ENCODE results near the gene DBN1. TPM values are rescaled to one million over a fixed set of nuclear protein-coding genes. Genes with fewer than 3 reads are reported as not detected.
A peak's percentile ranks its signal among the peaks of the same experiment; 100 is the strongest.

The DBN1 gene
- polyA plus RNA-seq, 2 of the 4 experiments (the other 2 are of a cell fraction), result 47.7 to 107 TPM

DNA sequence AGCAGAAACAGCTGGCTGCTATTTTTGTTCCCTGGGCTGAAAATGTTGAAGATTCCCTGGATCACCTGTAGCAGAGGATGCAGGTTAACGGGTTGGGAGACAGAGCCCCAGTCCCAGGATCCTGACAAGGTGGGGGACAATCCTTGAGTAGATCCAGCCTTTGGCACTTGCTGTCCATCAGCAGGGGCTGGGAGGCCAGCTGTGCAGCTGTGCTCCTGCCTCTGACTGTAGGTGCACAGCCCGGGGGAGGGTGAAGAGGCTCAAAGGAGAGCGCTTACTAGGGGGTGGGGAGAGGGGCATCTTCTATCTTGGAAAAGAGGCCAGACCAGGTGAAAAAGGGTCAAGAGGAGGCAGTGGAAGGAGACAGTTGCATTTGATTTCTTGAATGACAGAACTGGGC is 46.8 kb upstream of the DBN1 start (continued):
- TF ChIP-seq CHD2 (IDR thresholded peaks at IDR 0.05; ENCODE audit: low read length, partially characterized antibody), result no peak
- TF ChIP-seq HOXB13 (CRISPR knock-in tag; IDR thresholded peaks at IDR 0.05; ENCODE audit: low read depth), result no peak
- TF ChIP-seq EP300 (IDR thresholded peaks at IDR 0.05), result no peak
- no peak for TF ChIP-seq ESRRA (IDR thresholded peaks at IDR 0.05; ENCODE audit: borderline replicate concordance, low read length)
- TF ChIP-seq PHF8 (IDR thresholded peaks at IDR 0.05; ENCODE audit: borderline replicate concordance, low read depth), result no peak
- no peak for TF ChIP-seq NFE2L2 (conservative IDR thresholded peaks at IDR 0.05; ENCODE audit: low read length)
- TF ChIP-seq, protein P1, sequence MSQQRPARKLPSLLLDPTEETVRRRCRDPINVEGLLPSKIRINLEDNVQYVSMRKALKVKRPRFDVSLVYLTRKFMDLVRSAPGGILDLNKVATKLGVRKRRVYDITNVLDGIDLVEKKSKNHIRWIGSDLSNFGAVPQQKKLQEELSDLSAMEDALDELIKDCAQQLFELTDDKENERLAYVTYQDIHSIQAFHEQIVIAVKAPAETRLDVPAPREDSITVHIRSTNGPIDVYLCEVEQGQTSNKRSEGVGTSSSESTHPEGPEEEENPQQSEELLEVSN (IDR thresholded peaks at IDR 0.05; ENCODE audit: borderline replicate concordance, low read depth), result no peak
- TF ChIP-seq KDM1A (IDR thresholded peaks at IDR 0.05; ENCODE audit: low read depth), result no peak

DNA sequence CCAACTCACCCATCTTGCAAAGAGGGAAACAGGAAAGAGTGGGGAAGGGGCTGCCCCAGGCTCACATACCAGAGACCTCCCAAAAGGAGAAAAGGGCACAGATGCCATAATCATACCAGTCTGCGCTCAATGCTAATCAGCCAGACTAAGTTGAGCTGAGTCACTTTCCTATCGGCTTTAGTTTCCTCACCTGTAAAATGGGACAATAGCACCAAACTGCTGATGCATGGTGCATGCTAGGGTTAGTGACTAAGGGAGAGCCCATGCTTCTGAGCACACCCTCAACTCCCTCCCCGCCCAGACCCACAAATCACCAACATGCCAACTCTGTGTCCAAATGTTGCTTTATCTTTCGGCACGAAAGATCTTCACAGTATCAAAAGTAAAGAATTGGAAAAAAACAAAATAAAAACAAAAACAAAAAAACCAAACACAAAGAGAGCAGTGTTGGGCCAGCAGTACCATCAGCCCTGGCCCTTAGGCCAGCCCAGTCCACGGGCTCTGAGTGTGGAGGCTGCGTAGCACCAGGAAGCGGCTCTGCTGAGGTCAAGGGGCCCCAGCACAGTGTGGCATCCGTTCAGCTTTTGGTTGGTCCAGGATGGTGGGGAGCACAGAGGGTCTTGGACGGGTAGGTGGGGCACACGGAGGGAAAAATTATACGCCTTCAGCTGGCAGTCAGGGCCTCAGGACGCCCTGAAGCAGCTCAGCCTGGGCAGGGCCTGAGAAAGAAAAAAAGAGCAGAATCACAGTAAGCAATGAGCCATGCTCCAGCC is 46.2 kb upstream of the DBN1 start:
- FAIRE-seq, result no peak
- ChIA-PET CTCF (interaction anchor here (1.1 kb wide), 1 partner anchor 29 kb away, joined by 3 read pairs; no protein-coding TSS in a partner anchor), POLR2A (no interaction called here)
- H3K9me3 ChIP-seq, result no peaks in the 10 kb centered on the region
- TF ChIP-seq ZSCAN20 (CRISPR knock-in tag; IDR thresholded peaks at IDR 0.05), result no peak
- TF ChIP-seq CHD4 (IDR thresholded peaks at IDR 0.05; ENCODE audit: borderline replicate concordance), result no peak
- no peak for TF ChIP-seq MAFK (IDR thresholded peaks at IDR 0.05; ENCODE audit: partially characterized antibody)
- no peak for TF ChIP-seq EP300 (IDR thresholded peaks at IDR 0.05)
- TF ChIP-seq GATA3 (IDR thresholded peaks at IDR 0.05; ENCODE audit: borderline replicate concordance), result no peak
- no peak for TF ChIP-seq ATOH8 (CRISPR knock-in tag; IDR thresholded peaks at IDR 0.05; ENCODE audit: low read depth)
- no peak for TF ChIP-seq TP53 (CRISPR knock-in tag; IDR thresholded peaks at IDR 0.05)
- TF ChIP-seq CHD2 (IDR thresholded peaks at IDR 0.05; ENCODE audit: low read length, partially characterized antibody), result no peak
- TF ChIP-seq, protein P1 (IDR thresholded peaks at IDR 0.05; ENCODE audit: borderline replicate concordance, low read depth), result no peak
- no peak for TF ChIP-seq ZFP36 (IDR thresholded peaks at IDR 0.05; ENCODE audit: borderline replicate concordance, partially characterized antibody)
- H3K4me2 ChIP-seq, result peak overlapping the region; percentile 47; the same call in 2 of the 3 replicates
- peaks cover 19% of the 10 kb centered on the region for H3K4me1 ChIP-seq
- H3K27ac ChIP-seq, result no peak overlapping the region
- no peak for DNase-seq (ENCODE audit: low read depth in 1 of 2, low spot score in 1 of 2)
- 87% methylated on average over 13 of the region's 13 CpGs for whole genome bisulfite sequencing (ENCODE audit: missing lambda C conversion rate)
- ATAC-seq, result no peak
- H3K4me3 ChIP-seq, result no peak overlapping the region

DNA sequence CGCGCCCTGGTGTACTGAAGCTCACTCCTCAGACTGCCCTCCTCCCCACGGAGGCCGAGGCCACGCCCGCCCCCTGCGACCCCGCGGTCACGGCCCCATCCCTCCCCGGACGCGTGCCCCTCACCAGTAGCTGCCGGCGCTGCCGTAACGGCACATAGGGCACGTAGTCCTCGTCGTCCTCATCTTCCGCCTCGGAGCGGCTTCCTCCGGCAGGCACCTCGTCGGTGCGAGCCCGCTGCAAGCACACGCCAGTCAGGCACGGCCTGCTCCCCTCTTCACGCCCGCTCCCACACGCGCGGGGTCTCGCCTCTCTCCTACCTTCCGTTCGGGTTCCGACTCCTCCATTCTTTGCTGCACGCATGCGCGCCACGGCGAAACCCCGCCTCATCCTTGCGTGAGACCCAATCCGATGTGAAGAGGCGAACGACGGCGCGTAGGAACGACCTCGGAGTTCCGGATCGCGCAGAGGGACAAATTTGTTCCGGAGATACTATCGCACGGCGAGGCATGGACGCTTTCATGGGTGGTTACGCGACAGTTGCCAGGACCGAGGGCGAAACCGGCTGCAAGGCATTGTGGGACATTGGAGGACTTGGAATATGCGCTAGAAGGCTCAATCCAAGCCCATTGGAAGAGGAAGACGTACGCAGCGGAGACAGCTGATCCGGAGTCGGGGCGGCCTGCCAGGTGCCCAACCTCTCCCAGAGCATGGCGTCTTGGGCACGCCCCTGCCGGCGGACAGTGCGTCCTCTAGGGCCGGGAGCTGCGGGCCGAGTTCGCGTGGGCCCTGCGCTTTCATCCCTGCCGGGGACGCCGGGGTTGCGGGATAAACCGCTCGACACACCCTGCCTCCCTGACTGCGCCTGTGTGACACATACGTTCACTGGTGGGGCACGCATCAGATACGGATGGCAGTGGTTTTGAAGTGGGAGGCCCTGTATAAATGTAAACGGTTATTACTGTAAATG is 43.5 kb upstream of the DBN1 start, which contains the start of gene DDX41:
Gene DDX41, minus strand, starts transcription at position 361 of the 968 bp plus-strand sequence. Its CDS starts 16 bp downstream, at position 345.
- H3K27ac ChIP-seq, result peak within 1 kb of the TSS; percentile 94 to 95
- H3K4me3 ChIP-seq, result peak within 1 kb of the TSS; percentile 98
- peaks cover 19% of the 10 kb centered on the region for H3K4me1 ChIP-seq
- ATAC-seq (peak; percentile 88 to 93), DNase-seq (ENCODE audit: low read depth in 1 of 2, low spot score in 1 of 2) (peak; percentile 98 to 99), FAIRE-seq (peak; percentile 99)
- ChIA-PET CTCF (interaction anchor here (0.9 to 2.8 kb wide), 5 partner anchors 13 to 112 kb away, joined by 3 to 29 read pairs (median 3); no protein-coding TSS in a partner anchor), POLR2A (interaction anchor here (0.5 to 1.5 kb wide), 9 partner anchors 10 to 430 kb away, joined by 3 to 6 read pairs (median 4); partner anchors contain the start of genes B4GALT7, FGFR4 and PDLIM7)
- WGBS (ENCODE audit: missing lambda C conversion rate), result 1% methylated on average over 64 of the region's 96 CpGs
- H3K4me2 ChIP-seq, result peak within 1 kb of the TSS; percentile 100
- no peaks in the 10 kb centered on the region for H3K9me3 ChIP-seq
- peak; percentile 97 for TF ChIP-seq MAX (IDR thresholded peaks at IDR 0.05)
- no peak for TF ChIP-seq EHMT2 (IDR thresholded peaks at IDR 0.05; ENCODE audit: low read depth)
- TF ChIP-seq JUN (IDR thresholded peaks at IDR 0.05), result peak in 1 of 2 experiments; percentile 93; a peak in 3 of 5 replicates
- TF ChIP-seq POLR2A (IDR thresholded peaks at IDR 0.05; ENCODE audit: low read length), result peak; percentile 79
- TF ChIP-seq, protein P2, sequence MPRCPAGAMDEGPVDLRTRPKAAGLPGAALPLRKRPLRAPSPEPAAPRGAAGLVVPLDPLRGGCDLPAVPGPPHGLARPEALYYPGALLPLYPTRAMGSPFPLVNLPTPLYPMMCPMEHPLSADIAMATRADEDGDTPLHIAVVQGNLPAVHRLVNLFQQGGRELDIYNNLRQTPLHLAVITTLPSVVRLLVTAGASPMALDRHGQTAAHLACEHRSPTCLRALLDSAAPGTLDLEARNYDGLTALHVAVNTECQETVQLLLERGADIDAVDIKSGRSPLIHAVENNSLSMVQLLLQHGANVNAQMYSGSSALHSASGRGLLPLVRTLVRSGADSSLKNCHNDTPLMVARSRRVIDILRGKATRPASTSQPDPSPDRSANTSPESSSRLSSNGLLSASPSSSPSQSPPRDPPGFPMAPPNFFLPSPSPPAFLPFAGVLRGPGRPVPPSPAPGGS (IDR thresholded peaks at IDR 0.05), result 0 out of 3 replicates have a peak, but pooled peaks have one; percentile 57
- no peak for TF ChIP-seq HEYL (CRISPR knock-in tag; IDR thresholded peaks at IDR 0.05)
- TF ChIP-seq, protein P3, sequence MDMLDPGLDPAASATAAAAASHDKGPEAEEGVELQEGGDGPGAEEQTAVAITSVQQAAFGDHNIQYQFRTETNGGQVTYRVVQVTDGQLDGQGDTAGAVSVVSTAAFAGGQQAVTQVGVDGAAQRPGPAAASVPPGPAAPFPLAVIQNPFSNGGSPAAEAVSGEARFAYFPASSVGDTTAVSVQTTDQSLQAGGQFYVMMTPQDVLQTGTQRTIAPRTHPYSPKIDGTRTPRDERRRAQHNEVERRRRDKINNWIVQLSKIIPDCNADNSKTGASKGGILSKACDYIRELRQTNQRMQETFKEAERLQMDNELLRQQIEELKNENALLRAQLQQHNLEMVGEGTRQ (IDR thresholded peaks at IDR 0.05), result peak; percentile 23; the same call in 1 of the 2 replicates
- TF ChIP-seq KDM5A (IDR thresholded peaks at IDR 0.05), result peak; percentile 87
- peak; percentile 23; the same call in 1 of the 2 replicates for TF ChIP-seq PHF8 (IDR thresholded peaks at IDR 0.05; ENCODE audit: borderline replicate concordance, low read depth)
- TF ChIP-seq PBX3 (IDR thresholded peaks at IDR 0.05), result peak; percentile 82; the same call in 1 of the 2 replicates
- TF ChIP-seq EP300 (IDR thresholded peaks at IDR 0.05), result no peak
- TF ChIP-seq GATA3 (IDR thresholded peaks at IDR 0.05; ENCODE audit: borderline replicate concordance), result peak; percentile 92
- TF ChIP-seq MYC (IDR thresholded peaks at IDR 0.05; ENCODE audit: borderline replicate concordance, low read length), result peak; percentile 35; the same call in 1 of the 2 replicates

Measured in A549 (cell line).